Ishikawa (cell line): ENCODE measurements around the gene FHL3.

Source experiments
- CEBPB ChIP-seq: IDR thresholded peaks from 2 replicates; pipeline ENCODE4 v1.6.1; 2012
- CREB1 ChIP-seq: IDR thresholded peaks from 2 replicates; pipeline ENCODE4 v1.6.1; 2012; ENCODE audit warnings: low read depth
- EGR1 ChIP-seq: IDR thresholded peaks from 2 replicates; pipeline ENCODE4 v1.6.1; 2012
- EP300 ChIP-seq: IDR thresholded peaks from 2 replicates; pipeline ENCODE4 v1.6.1; 2012; ENCODE audit warnings: borderline replicate concordance
- FOXM1 ChIP-seq: IDR thresholded peaks from 2 replicates; pipeline ENCODE4 v1.6.1; 2012; ENCODE audit warnings: low read depth, borderline replicate concordance
- NFIC ChIP-seq: IDR thresholded peaks from 2 replicates; pipeline ENCODE4 v1.6.1; 2012
- RAD21 ChIP-seq: IDR thresholded peaks from 2 replicates; pipeline ENCODE4 v1.6.1; 2012; ENCODE audit warnings: low read depth
- TAF1 ChIP-seq: IDR thresholded peaks from 2 replicates; pipeline ENCODE4 v1.6.1; 2012; ENCODE audit warnings: low read depth, mild to moderate bottlenecking
- TCF12 ChIP-seq: IDR thresholded peaks from 2 replicates; pipeline ENCODE4 v1.6.1; 2012; ENCODE audit warnings: low read depth
- TEAD4 ChIP-seq: IDR thresholded peaks from 2 replicates; pipeline ENCODE4 v1.6.1; 2012
- USF1 ChIP-seq: IDR thresholded peaks from 2 replicates; pipeline ENCODE4 v1.6.1; 2012
- YY1 ChIP-seq: IDR thresholded peaks from 2 replicates; pipeline ENCODE4 v1.6.1; 2012; ENCODE audit warnings: low read depth
- ZBTB7A ChIP-seq: IDR thresholded peaks from 2 replicates; pipeline ENCODE4 v1.6.1; 2012; ENCODE audit warnings: low read depth
- TF ChIP-seq, protein P1 (sequence below): IDR thresholded peaks from 2 replicates; pipeline ENCODE4 v1.6.1; 2012; ENCODE audit warnings: low read depth, mild to moderate bottlenecking
- TF ChIP-seq, protein P2 (sequence below): IDR thresholded peaks from 2 replicates; pipeline ENCODE4 v1.6.1; 2012

The FHL3 gene

GRCh38 chr1:38050397-38051078, 45.2 kb upstream of the FHL3 start:
- TF ChIP-seq ZBTB7A (no peak), NFIC (no peak), TEAD4 (no peak), FOXM1 (no peak), USF1 (no peak)

DNA sequence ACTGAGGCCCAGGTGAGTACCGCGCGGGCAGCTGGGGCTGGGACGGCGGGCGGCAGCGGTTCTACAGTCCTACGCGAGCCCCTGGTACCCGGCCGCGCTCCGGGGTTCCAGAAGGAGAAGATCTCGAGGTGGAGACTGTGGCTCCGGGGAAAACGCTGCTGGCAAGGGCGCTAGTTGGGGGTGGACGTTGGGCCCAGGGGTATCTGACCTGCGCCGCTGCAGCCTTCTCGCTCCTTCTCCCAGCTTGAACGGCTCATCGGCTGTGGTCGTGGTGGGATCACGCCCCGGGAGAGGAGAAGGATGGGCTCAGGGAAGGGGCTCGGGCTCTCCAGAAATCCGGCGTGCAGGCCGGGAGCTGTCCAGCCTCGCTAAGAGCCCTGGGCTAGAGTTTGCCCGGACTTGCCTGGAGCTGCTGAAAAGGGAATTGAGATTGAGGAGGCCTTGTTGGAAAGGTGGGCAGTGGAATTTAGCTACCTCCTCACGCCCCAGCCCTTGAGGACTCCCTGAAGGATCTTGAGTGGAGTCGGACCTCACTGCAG, 42.4 kb upstream of the FHL3 start:
- TF ChIP-seq USF1 (no peak), FOXM1 (no peak), CEBPB (no peak), RAD21 (no peak), NFIC (no peak), ZBTB7A (no peak)
- TF ChIP-seq, protein P1, sequence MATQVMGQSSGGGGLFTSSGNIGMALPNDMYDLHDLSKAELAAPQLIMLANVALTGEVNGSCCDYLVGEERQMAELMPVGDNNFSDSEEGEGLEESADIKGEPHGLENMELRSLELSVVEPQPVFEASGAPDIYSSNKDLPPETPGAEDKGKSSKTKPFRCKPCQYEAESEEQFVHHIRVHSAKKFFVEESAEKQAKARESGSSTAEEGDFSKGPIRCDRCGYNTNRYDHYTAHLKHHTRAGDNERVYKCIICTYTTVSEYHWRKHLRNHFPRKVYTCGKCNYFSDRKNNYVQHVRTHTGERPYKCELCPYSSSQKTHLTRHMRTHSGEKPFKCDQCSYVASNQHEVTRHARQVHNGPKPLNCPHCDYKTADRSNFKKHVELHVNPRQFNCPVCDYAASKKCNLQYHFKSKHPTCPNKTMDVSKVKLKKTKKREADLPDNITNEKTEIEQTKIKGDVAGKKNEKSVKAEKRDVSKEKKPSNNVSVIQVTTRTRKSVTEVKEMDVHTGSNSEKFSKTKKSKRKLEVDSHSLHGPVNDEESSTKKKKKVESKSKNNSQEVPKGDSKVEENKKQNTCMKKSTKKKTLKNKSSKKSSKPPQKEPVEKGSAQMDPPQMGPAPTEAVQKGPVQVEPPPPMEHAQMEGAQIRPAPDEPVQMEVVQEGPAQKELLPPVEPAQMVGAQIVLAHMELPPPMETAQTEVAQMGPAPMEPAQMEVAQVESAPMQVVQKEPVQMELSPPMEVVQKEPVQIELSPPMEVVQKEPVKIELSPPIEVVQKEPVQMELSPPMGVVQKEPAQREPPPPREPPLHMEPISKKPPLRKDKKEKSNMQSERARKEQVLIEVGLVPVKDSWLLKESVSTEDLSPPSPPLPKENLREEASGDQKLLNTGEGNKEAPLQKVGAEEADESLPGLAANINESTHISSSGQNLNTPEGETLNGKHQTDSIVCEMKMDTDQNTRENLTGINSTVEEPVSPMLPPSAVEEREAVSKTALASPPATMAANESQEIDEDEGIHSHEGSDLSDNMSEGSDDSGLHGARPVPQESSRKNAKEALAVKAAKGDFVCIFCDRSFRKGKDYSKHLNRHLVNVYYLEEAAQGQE = peak; percentile 87
- TF ChIP-seq, protein P2, sequence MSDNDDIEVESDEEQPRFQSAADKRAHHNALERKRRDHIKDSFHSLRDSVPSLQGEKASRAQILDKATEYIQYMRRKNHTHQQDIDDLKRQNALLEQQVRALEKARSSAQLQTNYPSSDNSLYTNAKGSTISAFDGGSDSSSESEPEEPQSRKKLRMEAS = no peak

DNA sequence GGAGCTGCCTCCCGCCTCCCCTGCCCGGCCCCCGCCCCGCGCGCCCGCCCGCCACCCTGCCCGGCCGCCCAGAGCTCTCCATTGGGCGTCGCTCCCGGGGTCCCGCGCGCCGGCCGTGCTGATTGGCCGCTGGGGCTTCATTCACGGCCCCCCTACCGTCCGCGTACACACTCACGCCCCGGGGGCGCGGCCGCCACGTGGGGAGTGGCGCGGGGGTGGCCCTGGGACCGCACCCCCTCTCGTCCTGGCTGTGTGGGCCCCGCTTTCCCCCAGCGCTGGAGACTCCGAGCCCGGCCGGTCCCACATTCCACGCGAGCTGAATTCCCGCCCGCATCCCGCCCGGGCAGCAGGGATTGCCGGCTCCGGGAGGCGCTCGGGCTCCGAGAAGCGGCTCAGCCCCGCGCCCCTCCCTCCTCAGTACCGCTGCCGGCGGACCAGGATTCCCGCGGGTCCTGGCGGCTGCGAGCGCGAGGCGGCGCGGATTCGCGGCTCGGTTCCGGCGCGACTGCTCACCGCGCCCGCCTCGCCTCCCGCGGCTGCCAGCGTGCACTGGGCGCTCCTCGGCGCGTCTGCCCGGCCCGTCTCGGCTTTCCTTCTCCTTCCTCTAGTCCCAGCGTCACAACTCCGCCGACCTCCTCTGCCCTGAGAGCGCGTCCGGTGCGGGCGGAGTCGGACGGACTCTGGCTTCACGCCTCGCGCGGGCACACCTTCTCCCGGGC, 41.7 kb upstream of the FHL3 start:
- TF ChIP-seq EGR1 (peak; percentile 81), USF1 (peak; percentile 69), ZBTB7A (no peak), CREB1 (peak; percentile 52; the same call in 1 of the 2 replicates), NFIC (no peak)
- TF ChIP-seq, protein P2 = peak; percentile 90

- TF ChIP-seq FOXM1 = no peak
- TF ChIP-seq TCF12 = no peak
- TF ChIP-seq NFIC = no peak
- no peak for TF ChIP-seq RAD21
- no peak for TF ChIP-seq EGR1
- no peak for TF ChIP-seq CEBPB
- TF ChIP-seq YY1 = no peak
- no peak for TF ChIP-seq TEAD4
- no peak for TF ChIP-seq ZBTB7A
- TF ChIP-seq CREB1 = no peak
- no peak for TF ChIP-seq TAF1
Measured at GRCh38 chr1:38046333-38046883, 41.1 kb upstream of the FHL3 start, which contains the start of gene POU3F1. TSS of gene POU3F1 (minus strand) at chr1:38046793. CDS start at chr1:38046743, 50 bp downstream.

DNA sequence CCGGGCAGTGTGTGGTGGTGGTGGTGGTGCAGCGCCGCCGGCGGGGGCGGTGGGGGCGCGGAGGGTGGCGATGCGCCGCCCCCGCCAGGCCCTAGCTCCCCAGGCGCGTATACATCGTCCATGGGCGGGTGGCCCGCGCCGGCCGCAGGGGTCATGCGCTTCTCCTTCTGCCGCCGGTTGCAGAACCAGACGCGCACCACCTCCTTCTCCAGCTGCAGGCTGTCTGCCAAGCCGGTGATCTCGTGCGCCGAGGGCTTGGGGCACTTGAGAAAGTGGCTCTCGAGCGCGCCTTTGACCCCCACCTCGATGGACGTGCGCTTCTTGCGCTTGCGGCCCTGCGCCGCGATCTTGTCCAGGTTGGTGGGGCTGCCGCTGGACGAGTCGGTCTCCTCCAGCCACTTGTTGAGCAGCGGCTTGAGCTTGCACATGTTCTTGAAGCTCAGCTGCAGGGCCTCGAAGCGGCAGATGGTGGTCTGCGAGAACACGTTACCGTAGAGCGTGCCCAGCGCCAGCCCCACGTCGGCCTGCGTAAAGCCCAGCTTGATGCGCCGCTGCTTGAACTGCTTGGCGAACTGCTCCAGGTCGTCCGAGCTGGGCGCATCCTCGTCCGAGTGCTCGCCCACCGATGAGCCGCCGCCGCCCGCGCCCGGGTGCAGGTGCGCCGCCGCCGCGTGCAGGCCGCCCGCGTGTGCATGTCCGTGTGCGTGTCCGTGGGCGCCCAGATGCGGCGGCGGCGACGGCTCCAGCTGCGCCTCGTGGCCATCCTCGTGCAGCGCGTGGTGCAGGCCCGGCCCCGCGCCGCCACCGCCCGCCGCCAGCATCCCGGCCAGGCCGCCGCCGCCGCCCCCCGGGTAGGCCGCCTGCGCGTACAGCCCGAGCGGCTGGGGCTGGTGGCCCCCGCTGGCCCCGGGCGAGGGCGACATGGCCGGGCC, 40.4 kb upstream of the FHL3 start:
- no peak for TF ChIP-seq CREB1
- no peak for TF ChIP-seq EGR1
- no peak for TF ChIP-seq EP300
- TF ChIP-seq TEAD4 = no peak
- no peak for TF ChIP-seq FOXM1
- no peak for TF ChIP-seq CEBPB
- TF ChIP-seq TAF1 = no peak
- TF ChIP-seq NFIC = no peak
- TF ChIP-seq RAD21 = no peak
- no peak for TF ChIP-seq TCF12
- no peak for TF ChIP-seq USF1
- TF ChIP-seq, protein P1 = no peak
